PC-3 (cell line): ENCODE measurements around the gene GAB2. TPM values are rescaled to one million over a fixed set of nuclear protein-coding genes. Genes with fewer than 3 reads are reported as not detected.

Source experiments
- ATAC-seq: fragments of 200-7000 bp; cut with Tn5 transposase; 2 replicates; pipeline ENCODE4 v1.9.1; 2020; ENCODE audit warnings: mild to moderate bottlenecking, moderate library complexity
- BruUV-seq: library from RNA; stranded (reverse); fragments of 400-500 nt; replicated peaks from 2 replicates; lab custom pipeline; 2021; lab: Mats Ljungman, UMichigan
- CTCF ChIA-PET: fragments of 300-600 bp; sonication (Branson Sonifier 250); formaldehyde crosslinking; loops from one replicate; lab custom pipeline; 2022; ENCODE audit warnings: antibody characterized with exemption; lab: Charles Lee
- POLR2A ChIA-PET: fragments of 300-600 bp; sonication (Branson Sonifier 250); formaldehyde crosslinking; loops from one replicate; lab custom pipeline; 2022; ENCODE audit warnings: antibody characterized with exemption; ENCODE audit not compliant: unreplicated experiment; lab: Charles Lee
- DNase-seq: peaks from one replicate; pipeline ENCODE4 v3.0.0-alpha.2; 2015
- H2AFZ ChIP-seq: fragments of 300-600 bp; sonication (generic); 2 replicates; pipeline ENCODE4 v1.6.0; 2016; ENCODE audit warnings: antibody characterized with exemption, low read length
- H3F3A ChIP-seq: fragments of 300-600 bp; sonication (generic); one replicate; pipeline ENCODE4 v1.6.0; 2017; ENCODE audit warnings: antibody characterized with exemption, low read length, control low read depth, mild to moderate bottlenecking; ENCODE audit not compliant: unreplicated experiment
- H3K27ac ChIP-seq: fragments of 300-600 bp; sonication (generic); 2 replicates; pipeline ENCODE4 v1.5.1; 2016; ENCODE audit warnings: mild to moderate bottlenecking, low read length
- H3K27me3 ChIP-seq: fragments of 300-600 bp; sonication (generic); 2 replicates; pipeline ENCODE4 v1.6.1; 2016; ENCODE audit warnings: low read length, mixed read lengths
- H3K36me3 ChIP-seq: fragments of 300-600 bp; sonication (generic); 2 replicates; pipeline ENCODE4 v1.6.1; 2016; ENCODE audit warnings: low read depth, mixed run types, low read length, mixed read lengths
- H3K4me1 ChIP-seq: fragments of 300-600 bp; sonication (generic); 2 replicates; pipeline ENCODE4 v1.5.1; 2016; ENCODE audit warnings: low read length; ENCODE audit not compliant: insufficient read depth
- H3K4me2 ChIP-seq: fragments of 300-600 bp; sonication (generic); 2 replicates; pipeline ENCODE4 v1.6.0; 2016; ENCODE audit warnings: low read length
- H3K4me3 ChIP-seq: fragments of 300-600 bp; sonication (generic); 2 replicates; pipeline ENCODE4 v1.5.1; 2016; ENCODE audit warnings: mild to moderate bottlenecking, low read length, mixed read lengths
- H3K79me2 ChIP-seq: fragments of 300-600 bp; sonication (generic); 2 replicates; pipeline ENCODE4 v1.6.1; 2017; ENCODE audit warnings: low read length, mixed read lengths
- H3K9ac ChIP-seq: fragments of 300-600 bp; sonication (generic); 2 replicates; pipeline ENCODE4 v1.6.0; 2016; ENCODE audit warnings: mild to moderate bottlenecking, low read length
- H3K9me2 ChIP-seq: fragments of 300-600 bp; sonication (generic); replicated peaks from 2 replicates; pipeline ENCODE4 v1.6.1; 2016; ENCODE audit warnings: mixed run types, low read length, mixed read lengths
- H3K9me3 ChIP-seq: fragments of 300-600 bp; sonication (generic); 2 replicates; pipeline ENCODE4 v1.6.1; 2016; ENCODE audit warnings: low read length, mixed read lengths
- H4K20me1 ChIP-seq: fragments of 300-600 bp; sonication (generic); 2 replicates; pipeline ENCODE4 v1.6.1; 2016; ENCODE audit warnings: low read length, mixed read lengths
- CTCF ChIP-seq: fragments of 300-600 bp; sonication (generic); conservative IDR thresholded peaks from 2 replicates; pipeline ENCODE4 v1.5.1; 2017; ENCODE audit warnings: antibody characterized with exemption, low read depth, mild to moderate bottlenecking, low read length
- EZH2 ChIP-seq: fragments of 300-600 bp; sonication (generic); IDR thresholded peaks from one replicate; pipeline ENCODE4 v1.6.1; 2017; ENCODE audit warnings: antibody characterized with exemption, mild to moderate bottlenecking, low read length; ENCODE audit not compliant: unreplicated experiment
- EZH2phosphoT487 ChIP-seq: fragments of 300-600 bp; sonication (generic); IDR thresholded peaks from 2 replicates; pipeline ENCODE4 v1.6.1; 2018; ENCODE audit warnings: mild to moderate bottlenecking, antibody characterized with exemption, low read length, borderline replicate concordance
- intact Hi-C: fragments of 100-400 bp; cut with micrococcal nuclease; formaldehyde crosslinking; loops from 2 replicates; pipeline ENCODE4 v1.9.0; 2023
- total RNA-seq: library from RNA; depleted of rRNA; stranded (reverse); fragments of >200 nt; gene quantifications from 2 replicates; pipeline ENCODE4 v1.2.3, GENCODE V29; 2014

GAB2 gene
- total RNA-seq, 1 experiment from 2014 or later, result 7.1 TPM

DNA sequence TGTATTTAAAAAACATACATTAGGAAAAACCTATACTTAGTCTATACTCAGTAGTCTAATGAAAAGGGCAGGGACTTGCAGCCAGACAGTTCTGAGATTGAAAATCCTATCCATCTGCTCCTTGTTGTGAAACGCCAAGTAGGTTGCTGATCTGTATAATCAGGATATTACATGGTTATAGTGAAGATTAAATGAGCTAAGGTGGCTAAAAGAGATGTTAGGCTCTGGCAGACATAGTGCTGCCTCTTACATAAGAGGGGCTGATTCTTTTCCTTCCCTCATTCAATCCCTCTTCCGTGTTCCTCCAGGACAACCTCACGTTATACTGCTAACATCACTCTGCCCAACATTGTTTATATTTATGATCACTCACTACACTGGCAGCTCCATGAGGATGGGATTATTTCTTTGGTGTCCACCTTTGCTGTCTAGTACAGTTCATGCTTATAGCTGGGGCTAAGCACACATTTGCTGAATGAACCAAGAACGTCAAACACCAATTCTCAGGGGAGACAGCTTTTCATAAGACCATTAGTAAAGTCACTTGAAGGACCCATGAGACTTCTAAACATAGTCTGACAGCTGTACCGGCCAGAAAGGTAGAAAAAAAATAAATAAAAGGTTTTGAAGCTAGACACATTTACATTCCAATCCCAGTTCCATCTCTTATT lies 46.3 kb downstream of the GAB2 start:
- DNase-seq (no peak), ATAC-seq (peak; percentile 14; the same call in 1 of the 2 replicates)
- H4K20me1 ChIP-seq, result no peaks in the 10 kb centered on the region
- no TSS peak for BruUV-seq
- H3F3A ChIP-seq, result no peaks in the 10 kb centered on the region
- peaks cover 9% of the 10 kb centered on the region; the same call in 1 of the 2 replicates for H3K4me1 ChIP-seq
- H3K36me3 ChIP-seq, result no peaks in the 10 kb centered on the region
- TF ChIP-seq EZH2 (no peak), EZH2phosphoT487 (no peak), CTCF (no peak)
- no peak overlapping the region for H3K27ac ChIP-seq
- intact Hi-C loops, result loop anchor here (5.0 kb wide), 1 partner anchor 36 kb away; no protein-coding TSS in a partner anchor
- no peaks in the 10 kb centered on the region for H3K79me2 ChIP-seq
- no peak overlapping the region for H3K4me3 ChIP-seq
- H2AFZ ChIP-seq, result no peak overlapping the region
- no peak overlapping the region for H3K4me2 ChIP-seq
- no peaks in the 10 kb centered on the region for H3K9me2 ChIP-seq
- H3K27me3 ChIP-seq, result no peaks in the 10 kb centered on the region
- ChIA-PET CTCF (interaction anchor here (0.7 kb wide), 1 partner anchor 63 kb away, joined by 3 read pairs; no protein-coding TSS in a partner anchor), POLR2A (no interaction called here)
- no peaks in the 10 kb centered on the region for H3K9me3 ChIP-seq
- no peak overlapping the region for H3K9ac ChIP-seq

GRCh38 chr11:78370406-78371172 lies 47.0 kb downstream of the GAB2 start:
- no peaks in the 10 kb centered on the region for H3K36me3 ChIP-seq
- no peak overlapping the region for H3K4me2 ChIP-seq
- H2AFZ ChIP-seq, result no peak overlapping the region
- no peak for DNase-seq
- no TSS peak for BruUV-seq
- peak; percentile 71 for ATAC-seq
- H4K20me1 ChIP-seq, result no peaks in the 10 kb centered on the region
- POLR2A ChIA-PET, result no interaction called here
- H3K4me1 ChIP-seq, result peaks cover 14% of the 10 kb centered on the region
- H3K27ac ChIP-seq, result no peak overlapping the region
- H3K9ac ChIP-seq, result no peak overlapping the region
- CTCF ChIA-PET, result no interaction called here
- H3F3A ChIP-seq, result no peaks in the 10 kb centered on the region
- no peaks in the 10 kb centered on the region for H3K9me2 ChIP-seq
- no peak overlapping the region for H3K4me3 ChIP-seq
- H3K9me3 ChIP-seq, result no peaks in the 10 kb centered on the region
- no peaks in the 10 kb centered on the region for H3K27me3 ChIP-seq
- no peak for TF ChIP-seq EZH2phosphoT487
- no peak for TF ChIP-seq CTCF
- intact Hi-C loops, result loop anchor here (5.0 kb wide), 1 partner anchor 37 kb away; no protein-coding TSS in a partner anchor
- no peaks in the 10 kb centered on the region for H3K79me2 ChIP-seq
